Uterus (tissue), 2 donors: ENCODE results near the gene ARSH.

Experiments
- CTCF ChIP-seq, 4 experiments: fragments of 200-600 bp in 2 of 4; fragments of 450-650 bp in 2 of 4; sonication (generic) in 2 of 4; IDR thresholded peaks; one replicate each; pipeline ENCODE4 v1.5.1; 2016 to 2019; ENCODE audit warnings: antibody characterized with exemption in 4 of 4, mild to moderate bottlenecking in 2 of 4, moderate library complexity in 1 of 4
- POLR2A ChIP-seq, 2 donors: fragments of 450-650 bp; IDR thresholded peaks; one replicate each; pipeline ENCODE4 v1.6.1; 2016; ENCODE audit warnings: antibody characterized with exemption in 2 of 2, mild to moderate bottlenecking in 1 of 2, moderate library complexity in 1 of 2

- TF ChIP-seq CTCF (IDR thresholded peaks at IDR 0.05) (no peak), POLR2A (IDR thresholded peaks at IDR 0.05) (no peak)
These were observed 4.2 kb downstream of the ARSH start for GRCh38 chrX:3010532-3010931.
